UCSD-AML1 (cell line): Measurements from ENCODE around the gene UBXN10.

Experiments used
- DNase-seq: peaks from one replicate; lab custom pipeline; 2025; ENCODE audit not compliant: unreplicated experiment; lab: John Stamatoyannopoulos, UW

UBXN10 gene, protein sequence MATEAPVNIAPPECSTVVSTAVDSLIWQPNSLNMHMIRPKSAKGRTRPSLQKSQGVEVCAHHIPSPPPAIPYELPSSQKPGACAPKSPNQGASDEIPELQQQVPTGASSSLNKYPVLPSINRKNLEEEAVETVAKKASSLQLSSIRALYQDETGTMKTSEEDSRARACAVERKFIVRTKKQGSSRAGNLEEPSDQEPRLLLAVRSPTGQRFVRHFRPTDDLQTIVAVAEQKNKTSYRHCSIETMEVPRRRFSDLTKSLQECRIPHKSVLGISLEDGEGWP

GRCh38 chr1:20185834-20186782 is at the start of gene UBXN10, which contains the start of gene PLA2G2C:
UBXN10 (plus strand) TSS chr1:20186096; CDS start chr1:20190562, 4,466 bp downstream.
PLA2G2C (minus strand) TSS chr1:20186518; CDS start chr1:20177363, 9,155 bp downstream.
- no peak for DNase-seq

GRCh38 chr1:20136249-20136648 is 49.6 kb upstream of the UBXN10 start:
- no peak for DNase-seq

- DNase-seq, result no peak
These were observed 48.8 kb upstream of the UBXN10 start for GRCh38 chr1:20137055-20137454.

GRCh38 chr1:20137604-20138003 is 48.3 kb upstream of the UBXN10 start:
- DNase-seq, result no peak

DNA sequence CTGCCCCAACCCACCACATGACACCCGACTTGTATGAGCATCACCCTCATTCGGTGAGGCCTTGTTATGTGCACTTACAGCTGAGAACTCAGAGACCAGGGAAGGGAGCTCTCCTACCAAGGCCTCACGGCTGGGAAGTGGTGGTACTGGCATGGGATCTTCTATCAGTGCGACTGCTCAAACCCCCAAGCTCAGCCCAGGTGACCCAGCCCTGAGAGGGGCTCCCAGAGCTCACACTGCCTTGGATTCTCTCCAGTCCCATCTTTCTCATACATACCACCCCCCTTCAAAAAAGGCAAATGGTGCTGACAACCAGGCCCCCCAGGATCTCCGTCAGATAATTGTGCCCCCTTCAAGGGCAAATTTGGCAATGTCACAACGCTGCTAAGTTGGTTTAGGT is 47.5 kb upstream of the UBXN10 start:
- DNase-seq, result no peak

- no peak for DNase-seq
These were observed 46.8 kb upstream of the UBXN10 start, which contains the start of gene PLA2G2F for GRCh38 chr1:20138961-20139550. PLA2G2F (plus strand) TSS chr1:20139323; CDS start chr1:20139428, 105 bp downstream.

- no peak for DNase-seq
These were observed 45.9 kb upstream of the UBXN10 start for GRCh38 chr1:20139776-20140612.

GRCh38 chr1:20141001-20141400 is 44.9 kb upstream of the UBXN10 start:
- DNase-seq, result no peak

DNA sequence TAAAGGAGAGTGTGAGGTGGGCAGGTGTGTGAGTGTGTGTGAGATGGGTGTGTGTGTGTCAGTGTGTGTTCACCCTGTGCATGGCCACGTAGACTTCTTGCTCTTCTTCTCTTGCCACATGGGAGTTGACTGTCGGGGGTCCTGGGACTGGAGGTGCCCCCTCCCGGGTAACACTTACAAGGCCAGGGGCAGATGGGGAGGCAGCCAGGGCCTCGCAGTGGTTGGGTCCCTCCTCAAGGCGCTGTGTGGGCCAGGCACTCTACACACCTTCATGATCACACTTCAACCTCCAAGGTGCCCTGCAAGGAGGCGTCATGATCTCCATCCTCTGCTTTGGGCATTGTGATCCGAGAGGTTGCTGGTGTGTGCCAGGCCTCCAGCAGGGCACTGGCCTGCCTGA is 44.4 kb upstream of the UBXN10 start:
- DNase-seq, result no peak

GRCh38 chr1:20142001-20142710 is 43.7 kb upstream of the UBXN10 start:
- no peak for DNase-seq

- DNase-seq, result no peak
These were observed 42.6 kb upstream of the UBXN10 start for GRCh38 chr1:20143318-20143717.

GRCh38 chr1:20143734-20144565 is 41.9 kb upstream of the UBXN10 start:
- no peak for DNase-seq

DNA sequence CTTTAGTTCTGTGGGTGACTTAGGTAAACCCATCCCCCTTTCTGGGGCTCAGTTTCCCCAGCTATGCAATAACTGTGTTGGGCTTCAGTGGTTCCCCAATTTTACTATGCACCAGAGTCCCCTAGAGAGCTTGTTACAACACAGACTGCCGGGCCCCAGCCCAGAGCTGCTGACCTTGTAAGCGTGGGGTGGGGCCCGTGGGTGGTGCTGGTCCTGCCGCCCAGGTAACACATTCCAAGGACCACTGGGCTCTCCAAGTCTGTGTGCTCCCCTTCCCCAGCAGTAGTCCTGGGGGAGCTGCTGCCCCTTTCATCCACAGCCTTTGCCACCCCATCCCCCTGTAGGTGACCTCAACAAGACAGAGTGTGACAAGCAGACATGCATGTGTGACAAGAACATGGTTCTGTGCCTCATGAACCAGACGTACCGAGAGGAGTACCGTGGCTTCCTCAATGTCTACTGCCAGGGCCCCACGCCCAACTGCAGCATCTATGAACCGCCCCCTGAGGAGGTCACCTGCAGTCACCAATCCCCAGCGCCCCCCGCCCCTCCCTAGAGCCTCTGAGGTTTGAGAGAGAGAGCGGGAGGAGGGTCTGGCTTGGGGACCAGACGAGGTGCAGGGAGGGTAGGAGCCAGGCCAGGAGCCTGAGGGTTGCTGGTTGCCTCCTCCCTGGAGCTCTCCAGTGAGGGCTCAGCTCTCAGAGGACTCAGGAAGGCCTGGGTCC is 37.9 kb upstream of the UBXN10 start:
- no peak for DNase-seq

DNA sequence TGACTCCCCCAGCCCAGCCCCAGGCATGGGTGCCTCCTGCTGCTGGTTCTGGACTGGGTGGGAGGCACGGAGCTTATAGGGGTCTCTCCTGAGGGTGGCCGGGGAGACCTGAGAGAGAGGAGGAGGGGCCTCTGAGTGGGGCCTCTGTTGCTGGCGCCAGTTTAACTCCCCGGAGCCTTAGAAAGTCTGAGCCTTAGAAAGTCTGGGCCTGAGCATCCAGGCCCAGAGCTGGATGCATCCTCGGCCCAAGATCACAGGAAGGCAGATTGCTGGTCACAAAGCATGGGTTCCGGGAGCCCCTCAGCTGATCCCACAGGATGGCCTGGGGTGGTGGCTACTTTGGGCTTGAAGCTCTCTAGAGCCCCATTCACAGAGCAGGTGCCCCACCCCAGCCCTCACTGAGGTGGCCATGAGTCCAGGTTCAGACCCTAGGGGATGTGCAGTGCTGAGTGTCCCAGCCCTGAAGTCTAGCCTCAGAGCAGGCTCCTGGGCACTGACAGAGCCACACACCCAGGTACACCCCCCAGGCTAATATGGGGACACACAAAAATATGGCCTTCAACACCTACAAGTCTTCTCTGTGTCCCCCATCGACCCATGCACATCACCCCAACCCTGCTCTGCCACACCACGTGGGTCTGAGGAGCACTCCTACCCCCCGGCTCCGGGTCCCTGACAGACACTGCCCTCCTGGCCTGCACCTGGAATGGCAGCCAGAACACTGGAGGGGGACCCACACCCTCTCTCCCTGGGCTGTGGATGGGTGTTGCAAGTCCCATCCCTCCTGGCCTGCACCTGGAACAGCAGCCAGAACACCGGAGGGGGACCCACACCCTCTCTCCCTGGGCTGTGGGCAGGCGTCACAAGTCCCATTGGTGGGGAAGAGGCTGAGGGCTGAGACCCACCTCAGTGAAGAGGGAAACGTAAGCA is 37.1 kb upstream of the UBXN10 start:
- DNase-seq, result no peak

DNA sequence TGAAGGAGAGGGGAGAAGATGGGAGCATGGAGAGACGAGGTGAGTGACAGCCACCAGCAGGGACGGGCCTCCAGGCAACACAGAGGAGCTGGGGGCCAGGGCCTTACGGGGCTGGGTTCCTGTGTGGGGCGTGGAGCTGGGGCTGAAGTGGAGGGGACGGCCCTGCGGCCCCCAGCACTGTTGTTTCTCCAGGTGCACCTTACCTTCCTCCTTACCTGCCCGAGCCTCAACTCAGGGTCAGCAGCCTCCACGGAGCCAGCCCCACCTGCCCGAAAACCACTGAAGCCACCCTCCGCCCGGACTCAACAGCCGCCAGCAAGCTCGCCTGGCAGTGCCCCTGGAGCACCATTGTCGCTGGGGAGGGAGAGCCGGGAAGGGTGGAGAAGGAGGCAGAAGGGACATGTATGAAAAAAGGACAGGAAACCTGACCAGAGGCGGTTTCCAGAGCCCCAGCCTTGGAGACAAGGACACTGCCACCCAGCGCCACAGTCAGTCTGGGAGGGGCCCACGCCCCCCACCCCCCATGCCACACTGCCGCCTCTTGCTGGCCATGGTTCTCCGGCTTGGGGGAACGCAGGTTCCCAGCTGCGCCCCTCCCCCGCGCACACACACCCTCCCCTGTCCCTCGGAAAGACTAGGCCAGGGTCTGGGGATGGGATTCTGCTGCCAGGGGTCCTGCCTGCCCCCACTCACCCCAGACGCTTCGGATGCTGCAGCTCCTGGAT is 36.1 kb upstream of the UBXN10 start:
- DNase-seq, result no peak

- DNase-seq, result no peak
These were observed 35.6 kb upstream of the UBXN10 start for GRCh38 chr1:20150326-20150705.

DNA sequence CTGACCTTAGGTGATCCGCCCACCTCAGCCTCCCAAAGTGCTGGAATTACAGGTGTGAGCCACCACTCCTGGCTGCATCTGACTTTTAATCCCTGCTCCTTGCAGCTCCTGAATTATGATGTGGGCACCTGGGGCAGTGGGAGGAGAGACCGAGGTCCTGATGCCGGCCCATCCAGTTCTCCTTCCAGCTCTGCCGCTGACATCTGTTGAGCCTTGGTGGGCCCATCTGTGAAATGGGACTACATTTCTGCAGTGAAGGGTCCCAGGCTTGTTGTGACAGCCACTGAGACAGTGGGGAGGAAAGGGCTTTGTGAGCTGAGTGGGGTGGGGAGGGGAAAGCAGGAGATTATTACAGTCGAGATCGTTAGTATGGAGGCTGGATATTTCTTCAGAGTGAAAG is 34.9 kb upstream of the UBXN10 start:
- DNase-seq, result no peak
